ENCODE measurements around the gene KIFAP3. TPM values are rescaled to one million over a fixed set of nuclear protein-coding genes. Genes with fewer than 3 reads are reported as not detected.

Gene KIFAP3
- total RNA-seq, 1 donor: 39.8 TPM

DNA sequence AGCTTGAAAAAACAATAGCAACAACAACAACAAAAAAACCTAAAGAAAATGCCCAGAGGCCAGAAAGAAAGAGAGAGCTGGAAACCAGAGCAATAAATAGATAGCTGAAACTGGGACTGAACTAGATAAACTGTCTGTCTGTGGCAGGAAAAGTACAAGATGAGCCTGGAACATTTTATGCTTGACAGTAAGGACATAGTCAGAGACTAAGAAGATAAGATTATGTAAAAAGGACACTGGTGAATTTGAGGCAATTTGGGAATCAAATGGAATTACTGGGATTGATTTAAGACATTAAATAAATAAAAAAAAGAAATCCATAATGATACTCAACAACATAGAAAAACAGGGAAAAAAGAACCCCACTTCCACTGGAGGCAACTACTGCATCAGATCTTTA is 1.7 kb upstream of the KIFAP3 start:
- DNase-seq (ENCODE audit: low read depth): no peak
- TF ChIP-seq, protein P1, sequence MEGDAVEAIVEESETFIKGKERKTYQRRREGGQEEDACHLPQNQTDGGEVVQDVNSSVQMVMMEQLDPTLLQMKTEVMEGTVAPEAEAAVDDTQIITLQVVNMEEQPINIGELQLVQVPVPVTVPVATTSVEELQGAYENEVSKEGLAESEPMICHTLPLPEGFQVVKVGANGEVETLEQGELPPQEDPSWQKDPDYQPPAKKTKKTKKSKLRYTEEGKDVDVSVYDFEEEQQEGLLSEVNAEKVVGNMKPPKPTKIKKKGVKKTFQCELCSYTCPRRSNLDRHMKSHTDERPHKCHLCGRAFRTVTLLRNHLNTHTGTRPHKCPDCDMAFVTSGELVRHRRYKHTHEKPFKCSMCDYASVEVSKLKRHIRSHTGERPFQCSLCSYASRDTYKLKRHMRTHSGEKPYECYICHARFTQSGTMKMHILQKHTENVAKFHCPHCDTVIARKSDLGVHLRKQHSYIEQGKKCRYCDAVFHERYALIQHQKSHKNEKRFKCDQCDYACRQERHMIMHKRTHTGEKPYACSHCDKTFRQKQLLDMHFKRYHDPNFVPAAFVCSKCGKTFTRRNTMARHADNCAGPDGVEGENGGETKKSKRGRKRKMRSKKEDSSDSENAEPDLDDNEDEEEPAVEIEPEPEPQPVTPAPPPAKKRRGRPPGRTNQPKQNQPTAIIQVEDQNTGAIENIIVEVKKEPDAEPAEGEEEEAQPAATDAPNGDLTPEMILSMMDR (IDR thresholded peaks at IDR 0.05; ENCODE audit: insufficient read depth, low read length): no peak
- no peak overlapping the region for H3K4me3 ChIP-seq (ENCODE audit: low read depth, low read length)

DNA sequence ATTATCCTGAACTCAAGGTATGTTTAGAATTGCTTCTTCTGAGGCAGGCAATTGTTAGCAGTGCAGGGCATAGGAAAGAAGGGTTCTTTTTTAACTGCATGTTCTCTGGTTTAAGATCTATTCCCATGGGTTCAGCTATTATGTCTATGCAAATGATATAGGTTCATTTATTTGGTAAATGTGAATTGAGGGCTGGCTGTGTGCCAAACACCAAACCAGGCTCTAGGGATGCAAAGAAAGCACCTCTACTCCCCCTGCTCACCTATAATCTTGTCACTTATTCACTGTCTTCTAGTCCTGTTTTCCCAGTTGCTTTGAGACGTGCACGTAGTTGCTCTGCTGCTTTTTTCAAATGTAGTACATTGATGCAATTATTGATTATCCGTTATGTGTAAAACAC is 691 bp upstream of the KIFAP3 start:
- H3K4me3 ChIP-seq (ENCODE audit: low read depth, low read length): peak overlapping the region; percentile 97
- TF ChIP-seq, protein P1 (IDR thresholded peaks at IDR 0.05; ENCODE audit: insufficient read depth, low read length): no peak
- no peak for DNase-seq (ENCODE audit: low read depth)

DNA sequence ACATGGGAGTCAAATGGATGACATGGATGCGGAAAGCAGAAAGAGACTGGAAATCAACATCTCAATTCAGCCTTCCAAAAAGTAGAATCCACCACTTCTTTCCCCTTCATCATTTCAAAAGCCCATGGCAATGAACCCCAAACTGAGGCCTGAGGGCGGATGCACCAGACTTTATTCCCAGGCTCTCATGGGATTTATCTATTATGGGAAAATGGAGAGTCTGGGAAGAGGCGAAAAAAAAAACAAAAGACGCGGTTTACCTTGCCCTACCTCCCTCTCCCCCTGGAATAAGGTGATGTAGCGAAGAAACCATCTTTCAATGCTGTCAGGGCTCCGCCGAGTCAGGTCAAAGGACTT is 624 bp downstream of the KIFAP3 start:
- TF ChIP-seq, protein P1 (IDR thresholded peaks at IDR 0.05; ENCODE audit: insufficient read depth, low read length): no peak
- no peak for DNase-seq (ENCODE audit: low read depth)
- H3K4me3 ChIP-seq (ENCODE audit: low read depth, low read length): peak overlapping the region; percentile 97

DNA sequence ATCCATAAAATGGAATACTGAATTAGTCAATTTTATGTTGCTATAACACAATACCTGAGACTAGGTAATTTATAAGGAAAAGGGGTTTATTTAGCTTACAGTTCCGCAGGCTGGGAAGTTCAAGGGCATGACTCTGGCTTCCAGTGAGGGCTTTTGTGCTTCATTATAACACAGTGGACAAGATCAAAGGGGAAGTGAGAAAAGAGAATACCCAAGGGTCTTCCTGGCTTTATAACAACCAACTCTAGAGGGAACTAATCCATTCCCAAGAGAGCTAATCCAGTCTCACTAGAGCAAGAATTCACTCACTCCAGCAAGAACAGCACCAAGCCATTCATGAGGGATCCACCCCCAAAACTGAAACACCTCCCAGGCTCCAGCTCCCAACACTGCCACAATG is 3.1 kb downstream of the KIFAP3 start:
- DNase-seq (ENCODE audit: low read depth): no peak
- TF ChIP-seq, protein P1 (IDR thresholded peaks at IDR 0.05; ENCODE audit: insufficient read depth, low read length): no peak
- H3K4me3 ChIP-seq (ENCODE audit: low read depth, low read length): no peak overlapping the region

DNA sequence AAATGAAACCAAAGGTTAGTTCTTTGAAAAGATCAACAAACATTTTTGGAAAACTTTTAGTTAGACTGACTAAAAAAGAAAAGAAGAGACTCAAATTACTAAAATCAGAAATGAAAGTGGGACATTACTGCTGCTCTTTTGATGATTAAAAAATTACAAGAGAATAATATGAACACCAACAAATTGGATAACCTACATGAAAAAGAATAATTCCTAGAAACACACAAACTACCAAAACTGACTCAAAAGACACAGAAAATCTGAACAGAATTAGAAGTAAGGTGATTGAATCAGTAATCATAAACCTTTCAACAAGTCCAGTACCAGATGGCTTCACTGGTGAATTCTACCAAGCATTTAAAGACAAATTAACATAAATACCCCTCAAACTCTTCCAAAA is 5.6 kb downstream of the KIFAP3 start:
- TF ChIP-seq, protein P1 (IDR thresholded peaks at IDR 0.05; ENCODE audit: insufficient read depth, low read length): no peak
- H3K4me3 ChIP-seq (ENCODE audit: low read depth, low read length): no peak overlapping the region

GRCh38 chr1:170067253-170067819 is 7.2 kb downstream of the KIFAP3 start:
- DNase-seq (ENCODE audit: low read depth): peak; percentile 54
- TF ChIP-seq, protein P1 (IDR thresholded peaks at IDR 0.05; ENCODE audit: insufficient read depth, low read length): no peak
- no peak overlapping the region for H3K4me3 ChIP-seq (ENCODE audit: low read depth, low read length)

More for the DNA sequence above, 5.6 kb downstream of the KIFAP3 start:
- DNase-seq (ENCODE audit: low read depth): no peak

- no peak overlapping the region for H3K4me3 ChIP-seq (ENCODE audit: low read depth, low read length)
- no peak for DNase-seq (ENCODE audit: low read depth)
- TF ChIP-seq, protein P1 (IDR thresholded peaks at IDR 0.05; ENCODE audit: insufficient read depth, low read length): no peak
Observed at GRCh38 chr1:170064821-170065220, 9.7 kb downstream of the KIFAP3 start.
